ENCODE data around the gene IFNAR1.

The IFNAR1 gene

GRCh38 chr21:33330726-33331125 is 6.0 kb downstream of the IFNAR1 start:
- TF ChIP-seq CTCF (conservative IDR thresholded peaks at IDR 0.05) (no peak), ZFX (IDR thresholded peaks at IDR 0.05) (no peak)
- no peak overlapping the region for H3K27ac ChIP-seq

- no peak overlapping the region for H3K27ac ChIP-seq
- TF ChIP-seq CTCF (conservative IDR thresholded peaks at IDR 0.05) (no peak), ZFX (IDR thresholded peaks at IDR 0.05) (no peak)
Observed at GRCh38 chr21:33332143-33332542, 7.4 kb downstream of the IFNAR1 start.

GRCh38 chr21:33334191-33334590 is 9.4 kb downstream of the IFNAR1 start:
- TF ChIP-seq CTCF (conservative IDR thresholded peaks at IDR 0.05) (no peak), ZFX (IDR thresholded peaks at IDR 0.05) (no peak)
- no peak overlapping the region for H3K27ac ChIP-seq

GRCh38 chr21:33334824-33335223 is 10.1 kb downstream of the IFNAR1 start:
- TF ChIP-seq CTCF (conservative IDR thresholded peaks at IDR 0.05) (no peak), ZFX (IDR thresholded peaks at IDR 0.05) (no peak)
- no peak overlapping the region for H3K27ac ChIP-seq

- H3K27ac ChIP-seq, result no peak overlapping the region
- TF ChIP-seq CTCF (conservative IDR thresholded peaks at IDR 0.05), result no peak
- TF ChIP-seq ZFX (IDR thresholded peaks at IDR 0.05), result no peak
Observed at GRCh38 chr21:33339135-33339534, 14.4 kb downstream of the IFNAR1 start.

GRCh38 chr21:33339918-33340317 is 15.1 kb downstream of the IFNAR1 start:
- H3K27ac ChIP-seq, result no peak overlapping the region
- TF ChIP-seq ZFX (IDR thresholded peaks at IDR 0.05), result no peak
- TF ChIP-seq CTCF (conservative IDR thresholded peaks at IDR 0.05), result no peak

GRCh38 chr21:33345751-33346238 is 21.0 kb downstream of the IFNAR1 start:
- TF ChIP-seq CTCF (conservative IDR thresholded peaks at IDR 0.05) (no peak), ZFX (IDR thresholded peaks at IDR 0.05) (no peak)
- H3K27ac ChIP-seq, result no peak overlapping the region

Measured in C4-2B (cell line).